HCT116 (cell line): ENCODE measurements around the gene FNDC3A.

ENCODE experiments used
- CTCF ChIP-seq, 3 experiments: fragments of 200-600 bp in 1 of 3; sonication (generic) in 1 of 3; IDR thresholded peaks in 2 of 3; conservative IDR thresholded peaks in 1 of 3; 2 replicates each; pipeline ENCODE4 v1.5.1; 2012 to 2017; ENCODE audit warnings: low read depth in 2 of 3, low read length in 2 of 3, antibody characterized with exemption in 1 of 3, borderline replicate concordance in 1 of 3, control low read depth in 1 of 3, mild to moderate bottlenecking in 1 of 3, mixed read lengths in 1 of 3, mixed run types in 1 of 3, moderate library complexity in 1 of 3; ENCODE audit not compliant: insufficient read depth in 1 of 3
- EZH2phosphoT487 ChIP-seq: fragments of 200-600 bp; IDR thresholded peaks from 2 replicates; pipeline ENCODE4 v1.6.1; 2018; ENCODE audit warnings: antibody characterized with exemption, borderline replicate concordance
- MAX ChIP-seq: IDR thresholded peaks from 2 replicates; pipeline ENCODE4 v1.6.1; 2012
- POLR2AphosphoS5 ChIP-seq: IDR thresholded peaks from 2 replicates; pipeline ENCODE4 v1.6.1; 2011; ENCODE audit warnings: mild to moderate bottlenecking, low read depth, low read length, moderate library complexity
- RAD21 ChIP-seq: IDR thresholded peaks from 2 replicates; pipeline ENCODE4 v1.6.1; 2012; ENCODE audit warnings: low read depth, mild to moderate bottlenecking
- REST ChIP-seq: IDR thresholded peaks from 2 replicates; pipeline ENCODE4 v1.6.1; 2012; ENCODE audit warnings: low read depth
- YY1 ChIP-seq: IDR thresholded peaks from 2 replicates; pipeline ENCODE4 v1.6.1; 2011; ENCODE audit warnings: low read length, low read depth, moderate library complexity, mild to moderate bottlenecking; ENCODE audit not compliant: insufficient replicate concordance; ENCODE audit errors: extremely low read depth

- TF ChIP-seq MAX (no peak), RAD21 (no peak), CTCF (IDR thresholded peaks at IDR 0.05 in 2 of 3, conservative IDR thresholded peaks at IDR 0.05 in 1 of 3; ENCODE audit: borderline replicate concordance in 1 of 3, insufficient read depth in 1 of 3, low read depth in 2 of 3, low read length in 2 of 3) (no peak), REST (no peak), EZH2phosphoT487 (no peak), YY1 (no peak), POLR2AphosphoS5 (no peak)
Observed at GRCh38 chr13:49210114-49210513, 234.4 kb downstream of the FNDC3A start.
